WTC11 (cell line): ENCODE measurements around the gene CUL1.

Experiments used
- ATF1 ChIP-seq: sonication (generic); formaldehyde crosslinking; IDR thresholded peaks from 2 replicates; pipeline ENCODE4 v1.8.1; 2023; ENCODE audit warnings: mild to moderate bottlenecking, moderate library complexity, missing genetic modification reagents
- CTCF ChIP-seq: fragments of 200-600 bp; IDR thresholded peaks from 2 replicates; pipeline ENCODE4 v1.8.0; 2022; ENCODE audit warnings: antibody characterized with exemption
- E2F1 ChIP-seq: sonication (generic); formaldehyde crosslinking; IDR thresholded peaks from 2 replicates; pipeline ENCODE4 v1.8.0; 2022; ENCODE audit warnings: mild to moderate bottlenecking, missing genetic modification reagents
- SP1 ChIP-seq: sonication (generic); formaldehyde crosslinking; conservative IDR thresholded peaks from 2 replicates; pipeline ENCODE4 v1.8.1; 2022; ENCODE audit warnings: missing genetic modification reagents
- ZNF425 ChIP-seq: fragments of 250-450 bp; sonication (Bioruptor Pico); conservative IDR thresholded peaks from 2 replicates; pipeline ENCODE4 v1.9.0; 2021; ENCODE audit warnings: mild to moderate bottlenecking
- TF ChIP-seq, protein P1 (sequence below): sonication (generic); formaldehyde crosslinking; IDR thresholded peaks from 2 replicates; pipeline ENCODE4 v1.8.1; 2023; ENCODE audit warnings: mild to moderate bottlenecking, missing genetic modification reagents, borderline replicate concordance
- TF ChIP-seq, protein P2 (sequence below): sonication (generic); formaldehyde crosslinking; IDR thresholded peaks from 2 replicates; pipeline ENCODE4 v1.8.0; 2022; ENCODE audit warnings: mild to moderate bottlenecking, missing genetic modification reagents

DNA sequence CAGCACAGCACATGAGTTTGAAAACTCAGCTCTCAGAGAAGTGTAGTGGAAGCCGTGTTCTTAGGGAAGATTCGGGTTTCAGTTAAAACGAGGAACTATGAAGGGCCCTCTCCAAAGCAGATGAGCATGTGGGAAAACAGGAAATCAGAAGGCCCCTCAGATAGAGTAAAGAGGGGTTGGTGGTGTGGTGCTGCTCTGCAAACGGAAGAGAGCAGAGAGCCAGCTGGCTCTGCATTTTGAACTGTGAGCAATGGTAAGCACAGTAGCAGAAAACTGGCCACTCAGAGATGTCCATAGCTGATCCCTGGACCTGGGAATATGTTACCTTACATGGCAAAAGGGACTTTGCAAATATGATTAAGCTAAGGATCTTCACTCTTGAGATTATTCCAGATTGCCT is 27.9 kb upstream of the CUL1 start:
- TF ChIP-seq E2F1 (CRISPR knock-in tag) (no peak), ZNF425 (CRISPR knock-in tag) (no peak), CTCF (no peak), SP1 (CRISPR knock-in tag) (no peak), ATF1 (CRISPR knock-in tag) (no peak)
- TF ChIP-seq, protein P1, sequence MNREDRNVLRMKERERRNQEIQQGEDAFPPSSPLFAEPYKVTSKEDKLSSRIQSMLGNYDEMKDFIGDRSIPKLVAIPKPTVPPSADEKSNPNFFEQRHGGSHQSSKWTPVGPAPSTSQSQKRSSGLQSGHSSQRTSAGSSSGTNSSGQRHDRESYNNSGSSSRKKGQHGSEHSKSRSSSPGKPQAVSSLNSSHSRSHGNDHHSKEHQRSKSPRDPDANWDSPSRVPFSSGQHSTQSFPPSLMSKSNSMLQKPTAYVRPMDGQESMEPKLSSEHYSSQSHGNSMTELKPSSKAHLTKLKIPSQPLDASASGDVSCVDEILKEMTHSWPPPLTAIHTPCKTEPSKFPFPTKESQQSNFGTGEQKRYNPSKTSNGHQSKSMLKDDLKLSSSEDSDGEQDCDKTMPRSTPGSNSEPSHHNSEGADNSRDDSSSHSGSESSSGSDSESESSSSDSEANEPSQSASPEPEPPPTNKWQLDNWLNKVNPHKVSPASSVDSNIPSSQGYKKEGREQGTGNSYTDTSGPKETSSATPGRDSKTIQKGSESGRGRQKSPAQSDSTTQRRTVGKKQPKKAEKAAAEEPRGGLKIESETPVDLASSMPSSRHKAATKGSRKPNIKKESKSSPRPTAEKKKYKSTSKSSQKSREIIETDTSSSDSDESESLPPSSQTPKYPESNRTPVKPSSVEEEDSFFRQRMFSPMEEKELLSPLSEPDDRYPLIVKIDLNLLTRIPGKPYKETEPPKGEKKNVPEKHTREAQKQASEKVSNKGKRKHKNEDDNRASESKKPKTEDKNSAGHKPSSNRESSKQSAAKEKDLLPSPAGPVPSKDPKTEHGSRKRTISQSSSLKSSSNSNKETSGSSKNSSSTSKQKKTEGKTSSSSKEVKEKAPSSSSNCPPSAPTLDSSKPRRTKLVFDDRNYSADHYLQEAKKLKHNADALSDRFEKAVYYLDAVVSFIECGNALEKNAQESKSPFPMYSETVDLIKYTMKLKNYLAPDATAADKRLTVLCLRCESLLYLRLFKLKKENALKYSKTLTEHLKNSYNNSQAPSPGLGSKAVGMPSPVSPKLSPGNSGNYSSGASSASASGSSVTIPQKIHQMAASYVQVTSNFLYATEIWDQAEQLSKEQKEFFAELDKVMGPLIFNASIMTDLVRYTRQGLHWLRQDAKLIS (CRISPR knock-in tag): no peak
- TF ChIP-seq, protein P2, sequence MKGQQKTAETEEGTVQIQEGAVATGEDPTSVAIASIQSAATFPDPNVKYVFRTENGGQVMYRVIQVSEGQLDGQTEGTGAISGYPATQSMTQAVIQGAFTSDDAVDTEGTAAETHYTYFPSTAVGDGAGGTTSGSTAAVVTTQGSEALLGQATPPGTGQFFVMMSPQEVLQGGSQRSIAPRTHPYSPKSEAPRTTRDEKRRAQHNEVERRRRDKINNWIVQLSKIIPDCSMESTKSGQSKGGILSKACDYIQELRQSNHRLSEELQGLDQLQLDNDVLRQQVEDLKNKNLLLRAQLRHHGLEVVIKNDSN (CRISPR knock-in tag): no peak
